ENCODE data around the gene TMEM119. TPM values are rescaled to one million over a fixed set of nuclear protein-coding genes. Genes with fewer than 3 reads are reported as not detected.

The TMEM119 gene
- total and polyA plus RNA-seq, 2 of the 4 experiments (the other 2 are of a cell fraction) = 8.1 to 9.2 TPM

DNA sequence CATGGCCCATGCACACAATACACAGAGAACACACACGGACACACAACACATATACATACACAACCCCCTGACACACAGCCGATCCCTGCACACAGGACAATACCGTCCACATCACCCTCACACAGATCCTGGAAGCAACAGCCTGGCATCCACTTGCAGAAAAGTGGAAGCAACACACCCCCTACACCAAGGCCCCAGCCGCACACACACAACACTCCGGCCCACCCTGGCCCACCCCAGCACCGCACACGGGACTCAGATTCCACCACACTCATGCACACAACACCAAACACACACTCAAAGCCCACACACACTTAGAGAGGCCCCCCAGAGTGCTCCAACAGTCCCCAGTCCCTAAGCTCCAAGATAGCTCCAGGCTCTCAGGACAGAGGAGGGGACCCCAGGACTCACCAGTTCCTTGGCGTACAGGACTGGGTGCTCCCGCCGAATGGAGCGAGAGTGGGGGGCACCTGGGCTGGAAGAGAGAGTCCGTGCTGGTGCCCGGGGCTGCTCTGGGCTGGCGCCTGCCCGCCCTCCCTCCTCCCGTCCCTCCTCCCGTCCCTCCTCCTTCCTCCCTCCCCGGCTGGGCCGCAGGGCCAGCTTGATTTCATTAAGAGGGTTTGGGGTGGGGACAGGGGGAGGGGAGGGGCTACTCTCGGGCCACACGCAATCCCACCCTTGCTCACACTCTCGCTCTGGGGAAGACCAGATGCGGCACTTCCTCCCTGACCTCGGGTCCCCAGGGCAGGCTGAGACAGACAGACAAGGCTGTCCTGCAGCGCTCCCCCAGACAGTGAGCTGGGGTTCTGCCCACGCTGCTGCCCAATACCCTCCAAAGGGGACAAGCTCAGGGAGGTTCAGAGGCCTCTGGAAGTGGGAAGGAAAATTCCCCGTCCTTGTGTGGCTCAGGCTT is at the start of gene TMEM119 (continued):
- TF ChIP-seq ELK1 (IDR thresholded peaks at IDR 0.05; ENCODE audit: borderline replicate concordance, low read depth, low read length) (no peak), USF2 (IDR thresholded peaks at IDR 0.05; ENCODE audit: low read depth, low read length) (no peak)

Measured in IMR-90 (cell line).